Measurements from ENCODE around the gene EMC8.

Gene EMC8

GRCh38 chr16:85730186-85730465 is 69.2 kb downstream of the EMC8 start:
- DNase-seq (ENCODE audit: low spot score) = no peak

- DNase-seq (ENCODE audit: low spot score) = no peak
Measured at GRCh38 chr16:85729452-85730185, 69.7 kb downstream of the EMC8 start.

DNA sequence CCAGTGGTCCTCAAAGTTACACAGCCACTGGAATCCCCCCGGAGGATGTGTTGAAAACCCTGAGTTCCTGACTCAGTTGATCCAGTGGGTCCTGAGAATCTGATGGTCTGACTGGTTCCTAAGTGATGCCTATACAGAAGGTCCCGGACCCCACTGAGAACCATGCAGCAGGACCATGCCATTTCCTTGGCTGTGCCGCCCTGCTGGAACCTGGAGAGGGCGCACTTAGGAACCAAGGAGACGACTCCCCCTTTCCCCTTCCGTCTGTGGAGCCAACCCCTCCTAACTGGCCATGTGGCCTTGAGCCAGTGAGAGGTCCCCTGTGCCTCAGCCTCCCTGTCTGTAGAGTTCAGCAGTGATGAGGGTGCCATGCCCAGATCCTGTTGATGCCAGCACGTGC is 70.5 kb downstream of the EMC8 start:
- DNase-seq (ENCODE audit: low spot score) = no peak
